Measurements from ENCODE around the gene COL9A2. TPM values are rescaled to one million over a fixed set of nuclear protein-coding genes. Genes with fewer than 3 reads are reported as not detected.

Gene COL9A2
- total RNA-seq, 2 experiments from 2014 or later = 2.5 to 3.0 TPM

DNA sequence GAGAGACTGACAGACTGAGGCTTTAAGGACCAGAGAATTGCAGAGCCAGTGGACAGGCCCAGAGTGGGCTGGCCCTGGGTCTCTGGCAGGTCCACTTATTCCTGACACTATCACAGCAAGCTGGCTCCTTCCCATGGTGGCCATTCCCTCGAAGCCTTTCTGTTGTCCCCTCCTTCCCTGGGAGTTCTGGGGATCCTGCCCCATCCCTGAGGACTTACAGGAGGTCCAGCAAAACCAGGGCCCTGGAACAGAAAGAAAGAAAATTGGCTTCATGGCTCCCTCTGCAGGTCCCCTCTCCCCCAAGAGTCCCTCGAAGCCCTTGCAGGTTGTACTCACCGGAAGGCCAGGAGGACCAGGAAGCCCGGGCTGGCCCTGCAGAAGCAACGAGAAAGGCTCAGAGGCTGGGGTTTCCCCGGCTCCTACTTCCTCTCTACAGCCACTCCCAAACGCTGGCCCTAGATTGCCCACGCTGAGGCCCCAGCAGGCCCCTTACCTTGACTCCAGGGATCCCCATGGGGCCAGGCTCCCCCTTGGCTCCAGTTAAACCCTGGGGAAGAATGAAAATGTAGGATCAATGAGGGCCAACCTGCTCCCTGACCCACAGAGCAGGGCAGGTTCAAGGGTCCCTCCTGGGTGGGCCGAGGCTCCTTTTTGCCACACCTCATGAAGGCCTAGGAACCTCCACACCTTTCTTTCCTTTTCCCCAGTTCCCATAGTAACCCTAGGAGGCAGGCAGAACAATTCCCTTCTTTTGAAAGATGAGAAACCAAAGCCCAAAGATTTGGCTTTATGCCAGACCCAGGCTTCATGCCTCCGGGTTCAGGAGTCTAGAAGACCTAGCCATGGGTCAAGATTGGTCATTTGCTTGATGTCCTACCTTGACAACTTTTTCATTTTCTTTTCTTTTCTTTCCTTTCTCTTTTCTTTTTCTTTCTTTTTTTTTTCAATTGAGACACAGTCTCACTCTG is 4.6 kb downstream of the COL9A2 start:
- peak; percentile 28 for DNase-seq
- Mint-ChIP-seq H3K27ac (no peak overlapping the region), H3K4me1 (peaks cover 19% of the 10 kb centered on the region), H3K4me3 (no peak overlapping the region), H3K27me3 (peaks cover 5% of the 10 kb centered on the region), H3K9me3 (no peaks in the 10 kb centered on the region), H3K36me3 (no peaks in the 10 kb centered on the region)

DNA sequence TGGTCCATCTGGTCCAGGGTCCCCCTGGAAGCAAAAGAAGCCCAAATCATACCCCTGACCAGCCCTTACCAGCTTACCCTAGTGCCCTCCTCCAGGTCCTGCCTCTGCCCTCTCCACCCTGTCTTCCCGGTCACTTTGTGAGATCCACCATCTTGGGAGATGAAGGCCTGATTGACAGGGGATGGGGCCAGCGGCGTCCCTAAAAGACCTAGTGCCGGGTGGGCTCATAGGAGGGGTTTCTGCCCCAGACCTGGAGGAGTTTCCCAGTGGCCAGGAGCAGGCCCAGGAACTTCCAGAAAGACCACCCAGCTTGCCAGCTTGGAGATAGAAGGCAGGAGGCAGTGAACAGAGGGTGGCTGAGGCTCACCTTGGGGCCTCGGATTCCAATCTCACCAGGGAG is 5.4 kb downstream of the COL9A2 start:
- no peak for DNase-seq
- H3K27me3 Mint-ChIP-seq = peaks cover 4% of the 10 kb centered on the region
- H3K4me1 Mint-ChIP-seq = peaks cover 17% of the 10 kb centered on the region
- no peak overlapping the region for H3K4me3 Mint-ChIP-seq
- H3K9me3 Mint-ChIP-seq = no peaks in the 10 kb centered on the region
- no peak overlapping the region for H3K27ac Mint-ChIP-seq
- H3K36me3 Mint-ChIP-seq = no peaks in the 10 kb centered on the region

DNA sequence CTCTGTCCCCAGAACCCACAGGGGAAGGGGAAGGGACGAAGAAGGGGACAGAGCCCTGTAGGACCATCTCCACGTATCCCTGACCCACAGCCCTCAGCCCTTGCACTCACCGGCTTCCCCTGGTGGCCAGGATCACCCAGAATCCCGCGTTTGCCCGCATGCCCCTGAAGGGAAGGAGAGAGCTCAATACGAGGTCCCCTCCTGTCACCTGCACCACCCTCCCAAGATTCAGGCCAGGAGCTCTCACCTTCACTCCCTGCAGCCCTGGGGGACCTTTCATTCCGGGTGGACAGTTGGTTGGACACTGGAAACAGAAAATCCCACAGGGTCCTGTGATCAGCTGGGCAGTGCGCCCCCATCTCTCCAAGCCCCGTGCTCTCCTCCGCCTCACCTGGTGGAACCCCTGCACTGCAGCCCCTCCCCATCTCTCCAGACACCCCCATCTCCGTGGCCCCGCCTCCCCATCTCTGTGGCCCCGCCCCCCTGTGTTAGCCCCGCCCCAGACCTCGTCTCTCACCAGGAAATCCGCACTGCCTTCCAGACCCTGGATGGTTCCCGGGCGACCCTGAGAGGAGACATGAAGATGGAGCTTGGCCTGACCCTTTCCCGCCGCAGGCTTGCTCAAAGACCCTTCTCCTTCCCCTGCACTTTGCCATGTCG is 6.0 kb downstream of the COL9A2 start:
- Mint-ChIP-seq H3K27me3 (peaks cover 4% of the 10 kb centered on the region), H3K4me3 (no peak overlapping the region), H3K9me3 (no peaks in the 10 kb centered on the region), H3K36me3 (no peaks in the 10 kb centered on the region), H3K27ac (no peak overlapping the region), H3K4me1 (peaks cover 16% of the 10 kb centered on the region)
- no peak for DNase-seq

DNA sequence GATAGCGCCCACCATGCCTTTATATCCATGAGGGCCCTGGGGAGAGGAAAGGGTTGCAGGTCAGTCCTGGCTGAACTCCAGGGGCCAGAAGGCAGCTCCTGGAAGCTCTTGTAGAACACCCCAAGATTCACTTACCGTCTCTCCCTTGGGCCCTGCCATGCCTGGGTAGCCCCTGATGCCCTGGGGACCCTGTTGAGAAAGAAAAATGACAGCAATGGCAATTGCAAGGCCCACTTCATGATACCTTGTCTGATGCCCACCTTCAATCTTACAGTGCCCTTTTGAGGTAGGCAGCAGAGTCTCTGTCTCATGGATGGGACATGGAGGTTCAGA is 7.0 kb downstream of the COL9A2 start:
- Mint-ChIP-seq H3K9me3 (no peaks in the 10 kb centered on the region), H3K27me3 (no peaks in the 10 kb centered on the region), H3K4me1 (peaks cover 9% of the 10 kb centered on the region), H3K27ac (no peak overlapping the region), H3K4me3 (no peak overlapping the region), H3K36me3 (no peaks in the 10 kb centered on the region)
- no peak for DNase-seq

DNA sequence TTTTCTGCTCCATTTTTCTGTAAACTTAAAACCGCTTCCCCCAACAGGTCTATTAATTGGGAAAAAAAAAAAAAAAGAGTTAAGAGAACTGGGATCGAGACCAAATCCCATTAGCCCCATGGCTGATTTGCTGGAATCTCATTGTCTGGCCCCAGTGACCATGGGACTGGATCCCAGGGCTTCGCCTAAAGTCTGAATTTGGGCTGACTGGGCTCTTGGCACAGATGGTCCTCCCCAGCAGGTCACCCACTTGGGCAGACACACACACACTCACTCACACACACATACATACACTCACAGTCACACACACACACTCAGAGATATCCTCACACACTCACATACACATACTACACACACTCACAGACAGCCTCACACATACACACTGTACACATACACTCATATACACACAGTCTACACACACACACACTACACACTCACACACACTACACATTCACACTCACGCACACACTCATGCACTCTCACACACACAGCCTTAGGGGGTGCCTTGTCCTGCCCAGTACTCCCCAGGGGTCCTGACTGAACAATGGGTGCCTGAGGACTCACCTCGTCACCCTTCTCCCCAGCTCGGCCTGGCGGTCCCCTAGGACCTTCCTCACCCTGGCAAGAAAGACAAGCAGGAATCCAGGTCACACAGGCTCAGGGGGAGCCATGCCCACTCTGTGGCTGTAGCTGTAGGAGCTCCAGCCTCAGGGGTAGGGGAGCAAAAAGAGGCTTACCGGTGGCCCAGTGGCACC is 7.5 kb downstream of the COL9A2 start:
- DNase-seq = no peak
- Mint-ChIP-seq H3K4me1 (peaks cover 6% of the 10 kb centered on the region), H3K9me3 (no peaks in the 10 kb centered on the region), H3K36me3 (no peaks in the 10 kb centered on the region), H3K27ac (no peak overlapping the region), H3K4me3 (no peak overlapping the region), H3K27me3 (no peaks in the 10 kb centered on the region)

DNA sequence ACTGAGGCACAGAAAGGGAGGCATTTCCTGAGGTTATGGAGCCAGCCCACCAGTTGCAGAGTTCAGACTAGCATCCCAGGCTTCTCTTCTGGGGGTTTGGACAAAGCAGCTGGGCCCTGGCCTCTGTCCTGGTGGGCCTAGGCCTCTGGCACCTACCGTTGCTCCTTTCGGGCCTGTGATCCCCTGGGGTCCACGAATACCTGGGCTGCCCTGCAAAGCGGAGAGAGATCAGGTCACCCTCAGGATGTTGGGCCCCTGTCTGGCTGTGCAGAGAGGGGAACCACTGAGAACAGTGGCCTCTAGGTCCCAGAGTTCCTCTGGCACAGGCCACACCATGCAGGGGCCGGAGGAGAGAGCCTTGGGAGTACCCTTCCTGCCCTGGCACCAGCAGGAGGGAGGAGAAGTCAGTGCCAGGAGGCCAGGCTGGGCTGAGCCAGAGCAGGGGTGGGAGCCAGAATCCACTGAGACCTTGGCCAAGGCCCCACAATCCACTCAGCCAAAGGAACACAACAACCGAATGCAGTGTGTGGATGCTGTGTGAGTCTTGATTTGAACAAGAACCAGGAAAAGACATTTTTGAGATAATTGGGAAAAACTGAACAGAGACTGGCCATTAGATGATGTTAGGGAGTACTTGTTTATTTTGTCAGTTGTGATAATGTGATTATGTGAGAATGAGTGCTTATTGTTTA is 8.9 kb downstream of the COL9A2 start:
- Mint-ChIP-seq H3K27ac (no peak overlapping the region), H3K27me3 (no peaks in the 10 kb centered on the region), H3K4me3 (no peak overlapping the region), H3K9me3 (no peaks in the 10 kb centered on the region), H3K4me1 (peaks cover 5% of the 10 kb centered on the region), H3K36me3 (no peaks in the 10 kb centered on the region)
- no peak for DNase-seq

DNA sequence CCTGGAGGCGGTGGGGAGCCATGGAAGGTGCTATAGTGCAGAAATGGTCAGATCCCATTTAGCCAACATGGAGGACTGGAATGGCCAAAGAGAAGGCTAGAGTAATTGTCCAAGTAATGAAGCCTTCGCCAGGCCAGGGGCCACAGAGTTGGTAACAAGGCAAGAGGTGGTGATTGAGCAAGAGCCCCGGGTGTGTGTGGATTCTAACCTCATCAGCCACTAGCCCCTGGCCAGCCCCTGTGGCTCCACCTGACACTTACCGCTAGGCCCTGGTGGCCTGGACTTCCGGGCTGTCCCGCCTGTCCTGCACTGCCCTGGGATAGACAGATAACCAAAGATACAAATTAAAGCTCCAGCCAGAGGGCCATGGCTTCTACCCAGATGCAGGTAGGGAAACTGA is 9.9 kb downstream of the COL9A2 start:
- Mint-ChIP-seq H3K9me3 (no peaks in the 10 kb centered on the region), H3K27me3 (no peaks in the 10 kb centered on the region), H3K4me1 (no peaks in the 10 kb centered on the region), H3K4me3 (no peak overlapping the region), H3K27ac (no peak overlapping the region), H3K36me3 (no peaks in the 10 kb centered on the region)
- no peak for DNase-seq

DNA sequence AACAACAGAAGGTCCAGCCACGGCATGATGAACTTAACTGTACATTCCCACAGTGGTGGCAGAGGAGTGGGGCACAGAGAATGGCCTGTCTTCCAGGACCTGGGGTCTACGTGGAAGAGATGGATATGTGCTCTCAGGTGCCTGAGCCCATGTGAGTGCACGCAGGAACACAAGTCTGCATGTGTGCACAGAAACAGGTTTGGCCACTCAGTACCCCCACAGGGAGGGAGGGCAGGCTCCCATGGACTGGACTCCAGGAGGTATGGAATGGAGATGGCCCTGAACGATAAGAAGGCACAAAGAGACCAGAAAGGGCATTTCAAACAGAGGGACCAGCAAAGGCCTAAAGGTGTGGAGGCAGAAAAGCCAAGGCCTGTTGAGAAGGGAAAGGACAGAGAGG is 10.8 kb downstream of the COL9A2 start:
- no peak for DNase-seq

DNA sequence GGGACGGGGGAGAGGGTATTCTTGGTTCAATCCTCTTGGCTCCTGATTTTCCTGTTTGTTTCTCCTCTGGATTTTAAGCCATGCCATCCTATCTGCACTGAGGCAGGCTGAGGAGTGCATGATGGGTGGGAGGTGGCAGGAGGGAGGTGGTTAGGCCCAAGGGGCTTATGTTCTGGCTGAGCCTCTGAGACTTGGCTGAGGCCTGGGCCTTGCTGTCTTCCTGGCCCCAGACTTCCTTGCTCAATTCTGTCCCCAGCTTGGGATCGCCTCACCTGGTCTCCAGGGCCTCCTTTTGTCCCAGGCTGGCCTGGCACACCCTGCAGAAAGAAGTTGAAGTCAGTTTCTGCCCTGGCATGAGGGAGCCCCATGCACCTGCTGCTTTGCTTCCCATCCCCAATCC is 11.2 kb downstream of the COL9A2 start:
- H3K9me3 Mint-ChIP-seq = no peaks in the 10 kb centered on the region
- H3K4me3 Mint-ChIP-seq = no peak overlapping the region
- no peaks in the 10 kb centered on the region for H3K4me1 Mint-ChIP-seq
- H3K27me3 Mint-ChIP-seq = no peaks in the 10 kb centered on the region
- DNase-seq = no peak
- H3K27ac Mint-ChIP-seq = no peak overlapping the region
- H3K36me3 Mint-ChIP-seq = no peaks in the 10 kb centered on the region

More for the DNA sequence above, 10.8 kb downstream of the COL9A2 start:
- Mint-ChIP-seq H3K4me1 (no peaks in the 10 kb centered on the region), H3K27ac (no peak overlapping the region), H3K4me3 (no peak overlapping the region), H3K36me3 (no peaks in the 10 kb centered on the region), H3K9me3 (no peaks in the 10 kb centered on the region), H3K27me3 (no peaks in the 10 kb centered on the region)

DNA sequence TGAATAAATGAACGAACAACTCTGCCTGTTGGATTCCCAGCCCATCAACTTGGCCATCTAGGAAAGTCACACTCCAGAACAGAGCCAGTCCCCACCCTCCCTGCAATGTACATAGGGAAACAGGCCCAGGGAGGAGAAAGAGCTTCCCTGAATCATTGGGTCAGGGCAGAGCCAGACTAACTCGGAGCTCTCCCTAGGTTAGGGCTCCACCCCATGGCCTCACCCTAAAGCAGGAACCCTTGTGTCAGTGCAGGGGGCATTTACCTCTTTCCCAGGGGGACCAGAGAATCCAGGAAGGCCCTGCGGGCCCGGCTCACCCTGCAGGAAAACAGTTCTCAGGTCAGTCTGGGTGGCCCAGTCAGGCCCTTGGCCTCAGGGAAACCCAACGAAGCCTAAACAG is 11.6 kb downstream of the COL9A2 start:
- Mint-ChIP-seq H3K27ac (no peak overlapping the region), H3K9me3 (no peaks in the 10 kb centered on the region), H3K36me3 (no peaks in the 10 kb centered on the region), H3K4me1 (no peaks in the 10 kb centered on the region), H3K4me3 (no peak overlapping the region), H3K27me3 (no peaks in the 10 kb centered on the region)
- DNase-seq = no peak

DNA sequence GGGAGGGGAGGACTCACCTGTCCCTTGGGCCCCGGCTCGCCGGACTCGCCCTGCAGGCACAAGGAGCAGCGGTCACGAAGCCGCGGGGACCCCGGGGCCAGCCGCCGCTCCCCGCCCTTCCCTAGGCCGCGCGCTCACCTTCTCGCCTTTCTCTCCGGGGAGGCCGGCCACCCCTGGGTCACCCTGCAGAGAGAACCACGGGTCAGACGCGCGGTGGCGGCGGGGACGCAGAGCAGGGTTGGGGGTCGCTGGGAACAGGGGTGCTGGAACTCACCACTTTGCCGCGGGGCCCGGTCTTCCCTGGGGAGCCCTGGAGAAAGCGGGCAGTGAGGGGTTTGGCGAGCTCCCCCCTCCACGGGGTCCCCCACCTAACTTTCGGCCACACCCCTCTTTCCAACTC is 13.3 kb downstream of the COL9A2 start:
- H3K36me3 Mint-ChIP-seq = no peaks in the 10 kb centered on the region
- no peaks in the 10 kb centered on the region for H3K9me3 Mint-ChIP-seq
- H3K4me1 Mint-ChIP-seq = no peaks in the 10 kb centered on the region
- no peak for DNase-seq
- H3K27ac Mint-ChIP-seq = no peak overlapping the region
- no peaks in the 10 kb centered on the region for H3K27me3 Mint-ChIP-seq
- no peak overlapping the region for H3K4me3 Mint-ChIP-seq

DNA sequence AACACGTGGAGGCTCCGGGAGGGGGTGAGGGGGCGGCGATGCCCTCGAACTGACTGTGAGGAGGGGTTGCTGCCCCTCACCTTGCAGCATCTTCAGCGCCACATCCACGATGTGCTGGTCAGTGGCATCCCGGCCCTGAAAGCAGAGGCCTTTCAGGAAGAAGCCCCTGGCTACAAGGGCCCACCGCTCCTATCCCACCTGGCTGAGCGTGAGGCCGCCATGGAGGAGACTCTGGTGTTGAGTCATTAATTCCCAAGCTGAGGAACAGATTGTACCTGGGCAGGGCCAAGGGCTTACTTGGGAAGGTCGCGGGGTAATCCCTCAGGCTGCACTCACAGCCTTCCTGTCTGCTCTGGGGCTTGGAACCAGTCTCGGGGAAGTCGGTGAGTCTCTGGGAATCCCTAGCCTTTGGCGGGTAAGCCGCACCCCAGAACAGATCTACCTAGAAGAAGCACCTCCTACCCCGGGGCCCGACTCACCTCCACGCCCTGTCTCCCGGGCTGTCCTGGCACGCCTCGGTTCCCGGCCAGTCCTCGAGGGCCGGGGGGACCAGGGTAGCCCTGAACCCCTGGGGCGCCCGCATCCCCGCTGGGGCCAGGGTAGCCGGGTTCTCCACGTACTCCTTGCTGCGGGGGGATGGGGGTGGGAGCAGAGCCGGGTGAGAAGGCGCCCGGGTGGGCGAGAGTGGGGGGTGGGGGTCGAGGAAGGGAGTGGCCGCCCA is 13.9 kb downstream of the COL9A2 start:
- H3K9me3 Mint-ChIP-seq = no peaks in the 10 kb centered on the region
- no peak for DNase-seq
- no peaks in the 10 kb centered on the region for H3K4me1 Mint-ChIP-seq
- H3K27ac Mint-ChIP-seq = no peak overlapping the region
- no peaks in the 10 kb centered on the region for H3K27me3 Mint-ChIP-seq
- H3K4me3 Mint-ChIP-seq = no peak overlapping the region
- H3K36me3 Mint-ChIP-seq = no peaks in the 10 kb centered on the region

DNA sequence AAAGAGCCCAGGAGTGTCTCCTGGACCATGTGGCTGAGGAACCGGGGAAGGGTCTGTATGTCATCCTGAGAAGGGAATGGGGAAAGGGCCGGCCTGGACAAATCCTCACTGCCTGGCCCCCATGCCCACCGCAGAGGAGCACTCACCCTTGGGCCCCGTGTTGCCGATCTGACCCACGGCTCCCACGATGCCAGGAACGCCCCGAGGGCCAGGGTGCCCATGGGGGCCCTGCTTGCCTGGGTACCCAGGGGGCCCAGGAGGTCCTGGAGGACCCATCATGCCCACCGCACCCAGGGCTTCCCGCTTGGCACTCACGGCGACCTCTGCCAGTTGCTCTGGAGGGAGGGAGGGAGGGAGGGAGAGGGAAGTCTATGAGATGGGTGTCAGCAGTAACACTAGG is 14.6 kb downstream of the COL9A2 start:
- Mint-ChIP-seq H3K4me1 (no peaks in the 10 kb centered on the region), H3K9me3 (no peaks in the 10 kb centered on the region), H3K4me3 (no peak overlapping the region), H3K27me3 (no peaks in the 10 kb centered on the region), H3K27ac (no peak overlapping the region), H3K36me3 (no peaks in the 10 kb centered on the region)
- DNase-seq = no peak

DNA sequence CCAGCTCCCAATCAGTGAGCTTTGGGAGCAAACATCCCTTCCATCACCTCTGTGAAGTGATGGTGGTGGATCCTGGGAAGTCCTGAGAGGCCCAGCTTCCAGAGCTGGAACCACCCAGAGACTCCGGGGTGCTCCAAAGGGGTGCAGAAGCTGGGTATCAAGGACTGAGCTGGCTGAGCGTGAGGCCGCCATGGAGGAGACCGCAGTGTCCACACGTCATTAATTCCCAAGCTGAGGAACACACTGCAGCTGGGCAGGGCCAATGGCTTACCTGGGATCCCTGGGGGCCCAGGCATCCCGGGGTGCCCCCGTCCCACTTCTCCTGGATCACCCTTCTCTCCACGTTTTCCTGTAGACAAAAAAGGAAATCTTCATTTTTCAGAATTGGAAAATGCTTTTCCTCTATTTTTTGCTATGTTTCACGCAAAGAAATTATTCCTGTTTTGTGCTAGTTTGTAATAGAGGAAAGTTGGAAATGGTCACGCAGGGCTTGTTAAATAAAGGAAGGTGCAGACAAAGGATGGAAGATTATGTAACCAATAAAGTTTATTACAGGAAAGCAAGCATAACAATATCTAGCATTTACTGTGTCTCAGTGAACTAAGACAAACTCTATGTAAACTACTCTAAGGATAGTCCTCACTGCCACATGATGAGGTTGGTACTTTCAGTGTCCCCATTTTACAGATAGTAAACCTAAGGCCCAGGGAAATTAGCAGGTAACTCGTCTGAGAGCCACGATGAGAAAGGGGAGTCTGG is 15.4 kb downstream of the COL9A2 start:
- no peaks in the 10 kb centered on the region for H3K9me3 Mint-ChIP-seq

More for the DNA sequence above, 15.4 kb downstream of the COL9A2 start:
- DNase-seq = no peak
- Mint-ChIP-seq H3K36me3 (no peaks in the 10 kb centered on the region), H3K27me3 (no peaks in the 10 kb centered on the region), H3K27ac (no peak overlapping the region), H3K4me1 (no peaks in the 10 kb centered on the region), H3K4me3 (no peak overlapping the region)

Measured in activated naive CD8-positive, alpha-beta T cell treated with anti-CD3 and anti-CD28 coated beads for 36 hours (primary cell).